WTC11 (cell line): ENCODE data around the gene ZBTB32. TPM values are rescaled to one million over a fixed set of nuclear protein-coding genes. Genes with fewer than 3 reads are reported as not detected.

ENCODE experiments used
- ATAC-seq: fragments of 200-7000 bp; cut with Tn5 transposase; 2 replicates; pipeline ENCODE4 v1.10.0; 2021; ENCODE audit warnings: mild to moderate bottlenecking, moderate library complexity
- CTCF ChIA-PET: fragments of 300-600 bp; sonication (Branson Sonifier 250); formaldehyde crosslinking; loops from one replicate; lab custom pipeline; 2021; ENCODE audit warnings: antibody characterized with exemption; lab: Charles Lee
- POLR2A ChIA-PET: fragments of 350-600 bp; sonication (Branson Sonifier 250); formaldehyde crosslinking; loops from one replicate; lab custom pipeline; 2021; ENCODE audit warnings: antibody characterized with exemption; lab: Charles Lee
- DNase-seq: peaks from one replicate; pipeline ENCODE4 v3.0.0; 2021; ENCODE audit warnings: low spot score
- H3K27ac Mint-ChIP-seq: 2 replicates; pipeline ENCODE4 v1.8.0; 2021; ENCODE audit warnings: mixed read lengths
- H3K27me3 Mint-ChIP-seq: 2 replicates; pipeline ENCODE4 v1.8.0; 2021; ENCODE audit warnings: low read depth, mild to moderate bottlenecking, moderate library complexity, mixed read lengths
- H3K36me3 Mint-ChIP-seq: 2 replicates; pipeline ENCODE4 v1.8.0; 2021; ENCODE audit warnings: mixed read lengths
- H3K4me1 Mint-ChIP-seq: 2 replicates; pipeline ENCODE4 v1.8.0; 2022; ENCODE audit warnings: mixed read lengths
- H3K4me3 Mint-ChIP-seq: 2 replicates; pipeline ENCODE4 v1.8.0; 2021; ENCODE audit warnings: mild to moderate bottlenecking, moderate library complexity, mixed read lengths
- H3K9me3 Mint-ChIP-seq: 2 replicates; pipeline ENCODE4 v1.8.0; 2021; ENCODE audit warnings: mixed read lengths
- CDX4 ChIP-seq: fragments of 250-450 bp; sonication (Bioruptor Pico); IDR thresholded peaks from 2 replicates; pipeline ENCODE4 v1.9.0; 2021; ENCODE audit warnings: moderate library complexity, mild to moderate bottlenecking, inconsistent platforms, borderline replicate concordance
- CREB1 ChIP-seq: sonication (generic); formaldehyde crosslinking; IDR thresholded peaks from 2 replicates; pipeline ENCODE4 v1.8.0; 2023; ENCODE audit warnings: mild to moderate bottlenecking, missing genetic modification reagents
- CREM ChIP-seq: sonication (generic); formaldehyde crosslinking; IDR thresholded peaks from 2 replicates; pipeline ENCODE4 v1.8.1; 2022; ENCODE audit warnings: mild to moderate bottlenecking, missing genetic modification reagents, moderate library complexity
- ERG ChIP-seq: fragments of 250-450 bp; sonication (Bioruptor Pico); IDR thresholded peaks from 2 replicates; pipeline ENCODE4 v1.8.0; 2021; ENCODE audit warnings: mild to moderate bottlenecking
- FOXK1 ChIP-seq: sonication (generic); formaldehyde crosslinking; IDR thresholded peaks from 2 replicates; pipeline ENCODE4 v1.8.0; 2022; ENCODE audit warnings: mild to moderate bottlenecking, moderate library complexity, missing genetic modification reagents
- FOXP1 ChIP-seq: sonication (generic); formaldehyde crosslinking; IDR thresholded peaks from 2 replicates; pipeline ENCODE4 v1.8.0; 2022; ENCODE audit warnings: missing genetic modification reagents, mild to moderate bottlenecking, moderate library complexity, borderline replicate concordance
- GABPB1 ChIP-seq: sonication (generic); formaldehyde crosslinking; IDR thresholded peaks from 2 replicates; pipeline ENCODE4 v1.8.1; 2023; ENCODE audit warnings: mild to moderate bottlenecking, missing genetic modification reagents
- GTF2I ChIP-seq: fragments of 250-450 bp; sonication (Bioruptor Pico); conservative IDR thresholded peaks from 2 replicates; pipeline ENCODE4 v1.4.0; 2021; ENCODE audit warnings: mild to moderate bottlenecking
- HMGA2 ChIP-seq: fragments of 250-450 bp; sonication (Bioruptor Pico); IDR thresholded peaks from 2 replicates; pipeline ENCODE4 v1.4.0; 2021; ENCODE audit warnings: mild to moderate bottlenecking, moderate library complexity
- HMGXB4 ChIP-seq: sonication (generic); formaldehyde crosslinking; IDR thresholded peaks from 2 replicates; pipeline ENCODE4 v1.8.1; 2023; ENCODE audit warnings: mild to moderate bottlenecking, moderate library complexity, missing genetic modification reagents
- IRF1 ChIP-seq: sonication (generic); formaldehyde crosslinking; IDR thresholded peaks from 2 replicates; pipeline ENCODE4 v1.8.0; 2023; ENCODE audit warnings: missing genetic modification reagents
- MLX ChIP-seq: sonication (generic); formaldehyde crosslinking; IDR thresholded peaks from 2 replicates; pipeline ENCODE4 v1.8.1; 2023; ENCODE audit warnings: mild to moderate bottlenecking, missing genetic modification reagents, moderate library complexity
- MYBL2 ChIP-seq: sonication (generic); formaldehyde crosslinking; IDR thresholded peaks from 2 replicates; pipeline ENCODE4 v1.8.1; 2023; ENCODE audit warnings: mild to moderate bottlenecking, moderate library complexity, missing genetic modification reagents
- NFYB ChIP-seq: sonication (generic); formaldehyde crosslinking; conservative IDR thresholded peaks from 2 replicates; pipeline ENCODE4 v1.8.0; 2022; ENCODE audit warnings: low read depth, missing genetic modification reagents
- NR3C1 ChIP-seq: sonication (generic); formaldehyde crosslinking; conservative IDR thresholded peaks from 2 replicates; pipeline ENCODE4 v1.8.1; 2023; ENCODE audit warnings: low read depth, mild to moderate bottlenecking, missing genetic modification reagents
- RORB ChIP-seq: fragments of 250-450 bp; sonication (Bioruptor Pico); IDR thresholded peaks from 2 replicates; pipeline ENCODE4 v1.9.0; 2021; ENCODE audit warnings: mild to moderate bottlenecking
- SMAD4 ChIP-seq: sonication (generic); formaldehyde crosslinking; IDR thresholded peaks from 2 replicates; pipeline ENCODE4 v1.8.0; 2022; ENCODE audit warnings: mild to moderate bottlenecking, missing genetic modification reagents
- USF1 ChIP-seq: sonication (generic); formaldehyde crosslinking; IDR thresholded peaks from 2 replicates; pipeline ENCODE4 v1.8.0; 2022; ENCODE audit warnings: mild to moderate bottlenecking, missing genetic modification reagents
- ZNF121 ChIP-seq: sonication (generic); formaldehyde crosslinking; IDR thresholded peaks from 2 replicates; pipeline ENCODE4 v1.8.0; 2023; ENCODE audit warnings: missing genetic modification reagents
- ZNF232 ChIP-seq: sonication (generic); formaldehyde crosslinking; IDR thresholded peaks from 2 replicates; pipeline ENCODE4 v1.8.0; 2022; ENCODE audit warnings: mild to moderate bottlenecking, missing genetic modification reagents
- ZNF263 ChIP-seq: sonication (generic); formaldehyde crosslinking; IDR thresholded peaks from 2 replicates; pipeline ENCODE4 v1.8.1; 2022; ENCODE audit warnings: low read depth, mild to moderate bottlenecking, moderate library complexity, missing genetic modification reagents
- ZNF317 ChIP-seq: sonication (generic); formaldehyde crosslinking; IDR thresholded peaks from 2 replicates; pipeline ENCODE4 v1.8.1; 2023; ENCODE audit warnings: low read depth, mild to moderate bottlenecking, moderate library complexity, missing genetic modification reagents, borderline replicate concordance
- total RNA-seq: library from RNA; stranded (reverse); gene quantifications from 3 replicates; pipeline ENCODE4 v1.2.3, GENCODE V29; 2021
- TF ChIP-seq, protein P1 (sequence below): sonication (generic); formaldehyde crosslinking; IDR thresholded peaks from 2 replicates; pipeline ENCODE4 v1.8.0; 2022; ENCODE audit warnings: missing genetic modification reagents
- TF ChIP-seq, protein P2 (sequence below): fragments of 250-450 bp; sonication (Bioruptor Pico); IDR thresholded peaks from 2 replicates; pipeline ENCODE4 v1.9.0; 2021; ENCODE audit warnings: mild to moderate bottlenecking

The ZBTB32 gene
- total RNA-seq, 1 experiment from 2014 or later = 0.11 TPM

DNA sequence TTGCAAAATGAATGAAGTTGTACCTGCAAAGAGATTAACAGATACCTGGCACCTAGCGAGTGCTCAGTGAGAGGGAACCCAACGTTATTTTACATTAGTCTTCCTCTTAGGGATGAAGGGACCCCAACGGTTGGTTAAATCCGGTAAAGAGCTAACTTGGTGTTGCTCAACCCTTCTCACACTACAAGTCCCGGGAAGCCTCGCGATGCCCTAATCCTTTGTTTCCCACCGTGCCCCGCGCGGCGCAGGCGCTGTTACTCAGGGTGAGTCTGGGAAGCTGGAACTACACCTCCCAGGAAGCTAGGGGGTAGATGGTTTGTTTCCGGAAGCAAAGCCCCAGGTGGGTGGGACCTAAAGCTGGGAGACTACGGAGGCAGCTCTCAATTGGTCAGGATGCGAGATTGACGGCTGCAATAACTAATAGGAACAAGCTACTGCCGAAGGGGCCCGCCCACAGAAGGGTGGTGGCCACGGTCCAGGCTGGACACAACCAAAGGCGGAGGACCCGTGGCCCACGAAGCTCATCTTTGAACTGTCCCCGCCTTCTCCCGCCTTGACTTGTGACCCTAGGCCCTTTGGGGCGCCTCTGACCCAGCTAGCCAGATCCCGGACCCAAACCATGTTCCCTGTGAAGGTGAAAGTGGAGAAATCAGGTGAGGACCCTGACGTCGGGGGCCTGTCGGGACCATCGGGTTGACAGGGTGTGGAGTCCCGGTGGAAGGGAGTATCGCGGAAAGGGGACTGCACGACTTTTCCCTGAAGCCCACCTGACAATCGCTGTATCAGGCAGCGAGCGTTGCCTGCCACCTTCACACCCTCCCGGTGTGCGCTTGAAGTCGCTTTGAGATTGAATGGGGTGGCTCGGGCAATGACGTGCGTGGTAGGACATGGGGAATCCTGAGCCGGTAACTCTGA, 44.0 kb downstream of the ZBTB32 start, which contains the start of gene LIN37:
TSS of gene LIN37 (plus strand) at position 471 of the 915 bp plus-strand sequence. CDS start at position 620, 149 bp downstream.
- Mint-ChIP-seq H3K27ac (peak within 1 kb of the TSS; percentile 85), H3K36me3 (no peaks in the 10 kb centered on the region), H3K27me3 (no peaks in the 10 kb centered on the region; the same call in 1 of the 2 replicates), H3K4me1 (peaks cover 21% of the 10 kb centered on the region), H3K4me3 (peak within 1 kb of the TSS; percentile 96), H3K9me3 (no peaks in the 10 kb centered on the region)
- DNase-seq (peak; percentile 99), ATAC-seq (peak; percentile 84)
- POLR2A ChIA-PET = interaction anchor here (0.5 to 1.2 kb wide), 6 partner anchors 9 to 136 kb away, joined by 3 to 11 read pairs (median 4); partner anchors contain the start of genes COX6B1, HSPB6 and PROSER3
- CTCF ChIA-PET = interaction anchor here (0.7 to 2.2 kb wide), 26 partner anchors 8 to 704 kb away, joined by 3 to 23 read pairs (median 4); partner anchors contain the start of genes KIRREL2 and THAP8
- TF ChIP-seq ERG = no peak
- no peak for TF ChIP-seq MLX (CRISPR knock-in tag)
- TF ChIP-seq, protein P1, sequence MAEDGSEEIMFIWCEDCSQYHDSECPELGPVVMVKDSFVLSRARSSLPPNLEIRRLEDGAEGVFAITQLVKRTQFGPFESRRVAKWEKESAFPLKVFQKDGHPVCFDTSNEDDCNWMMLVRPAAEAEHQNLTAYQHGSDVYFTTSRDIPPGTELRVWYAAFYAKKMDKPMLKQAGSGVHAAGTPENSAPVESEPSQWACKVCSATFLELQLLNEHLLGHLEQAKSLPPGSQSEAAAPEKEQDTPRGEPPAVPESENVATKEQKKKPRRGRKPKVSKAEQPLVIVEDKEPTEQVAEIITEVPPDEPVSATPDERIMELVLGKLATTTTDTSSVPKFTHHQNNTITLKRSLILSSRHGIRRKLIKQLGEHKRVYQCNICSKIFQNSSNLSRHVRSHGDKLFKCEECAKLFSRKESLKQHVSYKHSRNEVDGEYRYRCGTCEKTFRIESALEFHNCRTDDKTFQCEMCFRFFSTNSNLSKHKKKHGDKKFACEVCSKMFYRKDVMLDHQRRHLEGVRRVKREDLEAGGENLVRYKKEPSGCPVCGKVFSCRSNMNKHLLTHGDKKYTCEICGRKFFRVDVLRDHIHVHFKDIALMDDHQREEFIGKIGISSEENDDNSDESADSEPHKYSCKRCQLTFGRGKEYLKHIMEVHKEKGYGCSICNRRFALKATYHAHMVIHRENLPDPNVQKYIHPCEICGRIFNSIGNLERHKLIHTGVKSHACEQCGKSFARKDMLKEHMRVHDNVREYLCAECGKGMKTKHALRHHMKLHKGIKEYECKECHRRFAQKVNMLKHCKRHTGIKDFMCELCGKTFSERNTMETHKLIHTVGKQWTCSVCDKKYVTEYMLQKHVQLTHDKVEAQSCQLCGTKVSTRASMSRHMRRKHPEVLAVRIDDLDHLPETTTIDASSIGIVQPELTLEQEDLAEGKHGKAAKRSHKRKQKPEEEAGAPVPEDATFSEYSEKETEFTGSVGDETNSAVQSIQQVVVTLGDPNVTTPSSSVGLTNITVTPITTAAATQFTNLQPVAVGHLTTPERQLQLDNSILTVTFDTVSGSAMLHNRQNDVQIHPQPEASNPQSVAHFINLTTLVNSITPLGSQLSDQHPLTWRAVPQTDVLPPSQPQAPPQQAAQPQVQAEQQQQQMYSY (CRISPR knock-in tag) = peak; percentile 37; the same call in 1 of the 2 replicates
- no peak for TF ChIP-seq ZNF232
- TF ChIP-seq CREB1 (CRISPR knock-in tag) = no peak
- TF ChIP-seq, protein P2, sequence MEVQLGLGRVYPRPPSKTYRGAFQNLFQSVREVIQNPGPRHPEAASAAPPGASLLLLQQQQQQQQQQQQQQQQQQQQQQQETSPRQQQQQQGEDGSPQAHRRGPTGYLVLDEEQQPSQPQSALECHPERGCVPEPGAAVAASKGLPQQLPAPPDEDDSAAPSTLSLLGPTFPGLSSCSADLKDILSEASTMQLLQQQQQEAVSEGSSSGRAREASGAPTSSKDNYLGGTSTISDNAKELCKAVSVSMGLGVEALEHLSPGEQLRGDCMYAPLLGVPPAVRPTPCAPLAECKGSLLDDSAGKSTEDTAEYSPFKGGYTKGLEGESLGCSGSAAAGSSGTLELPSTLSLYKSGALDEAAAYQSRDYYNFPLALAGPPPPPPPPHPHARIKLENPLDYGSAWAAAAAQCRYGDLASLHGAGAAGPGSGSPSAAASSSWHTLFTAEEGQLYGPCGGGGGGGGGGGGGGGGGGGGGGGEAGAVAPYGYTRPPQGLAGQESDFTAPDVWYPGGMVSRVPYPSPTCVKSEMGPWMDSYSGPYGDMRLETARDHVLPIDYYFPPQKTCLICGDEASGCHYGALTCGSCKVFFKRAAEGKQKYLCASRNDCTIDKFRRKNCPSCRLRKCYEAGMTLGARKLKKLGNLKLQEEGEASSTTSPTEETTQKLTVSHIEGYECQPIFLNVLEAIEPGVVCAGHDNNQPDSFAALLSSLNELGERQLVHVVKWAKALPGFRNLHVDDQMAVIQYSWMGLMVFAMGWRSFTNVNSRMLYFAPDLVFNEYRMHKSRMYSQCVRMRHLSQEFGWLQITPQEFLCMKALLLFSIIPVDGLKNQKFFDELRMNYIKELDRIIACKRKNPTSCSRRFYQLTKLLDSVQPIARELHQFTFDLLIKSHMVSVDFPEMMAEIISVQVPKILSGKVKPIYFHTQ (CRISPR knock-in tag) = no peak
- TF ChIP-seq HMGXB4 (CRISPR knock-in tag) = no peak
- no peak for TF ChIP-seq ZNF121 (CRISPR knock-in tag)
- TF ChIP-seq IRF1 = no peak
- TF ChIP-seq CDX4 = no peak
- TF ChIP-seq FOXK1 (CRISPR knock-in tag) = peak; percentile 93
- TF ChIP-seq GABPB1 (CRISPR knock-in tag) = peak; percentile 77
- TF ChIP-seq FOXP1 (CRISPR knock-in tag) = no peak
- TF ChIP-seq MYBL2 (CRISPR knock-in tag) = peak; percentile 67; the same call in 1 of the 2 replicates
- 0 out of 2 replicates have a peak, but pooled peaks have one; percentile 44 for TF ChIP-seq USF1 (CRISPR knock-in tag)
- TF ChIP-seq ZNF317 (CRISPR knock-in tag) = no peak
- no peak for TF ChIP-seq SMAD4 (CRISPR knock-in tag)
- peak; percentile 89 for TF ChIP-seq NFYB
- TF ChIP-seq CREM (CRISPR knock-in tag) = no peak
- TF ChIP-seq GTF2I (CRISPR knock-in tag) = no peak
- TF ChIP-seq NR3C1 (CRISPR knock-in tag) = no peak
- no peak for TF ChIP-seq RORB (CRISPR knock-in tag)
- no peak for TF ChIP-seq ZNF263 (CRISPR knock-in tag)
- no peak for TF ChIP-seq HMGA2
